ENCODE data around the gene CATSPERB. TPM values are rescaled to one million over a fixed set of nuclear protein-coding genes. Genes with fewer than 3 reads are reported as not detected.

CATSPERB gene
- polyA plus RNA-seq, 1 donor (not counting 4 experiments of a cell fraction or from before 2014, with no cell fraction given), result 1.1 TPM

DNA sequence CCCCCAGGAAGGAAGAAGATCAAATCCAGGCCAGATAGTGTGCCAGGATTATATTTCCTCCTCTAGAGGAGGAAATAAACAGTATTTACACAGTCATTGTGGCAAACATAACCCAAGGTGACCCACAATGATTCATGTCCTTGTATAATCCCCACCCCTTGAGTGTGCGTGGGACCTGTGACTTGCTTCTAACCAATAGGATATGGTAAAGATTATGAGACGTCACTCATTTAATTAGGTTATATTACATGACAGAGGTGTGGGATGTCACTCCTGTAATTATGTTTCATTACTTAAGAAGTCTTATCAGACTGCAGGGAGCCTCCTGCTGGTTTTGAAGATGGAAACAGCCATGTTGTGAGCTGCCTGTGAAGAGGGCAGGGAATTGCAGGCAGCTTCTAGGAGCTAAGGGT, 12.2 kb upstream of the CATSPERB start:
- no peaks in the 10 kb centered on the region for H3K36me3 ChIP-seq (ENCODE audit: control insufficient read depth in 2 of 2, extremely low read depth in 1 of 2, insufficient read depth in 2 of 2, low read length in 2 of 2)
- H4K20me1 ChIP-seq (ENCODE audit: control insufficient read depth, extremely low read depth, insufficient read depth, low read length), result no peaks in the 10 kb centered on the region
- H3K4me2 ChIP-seq (ENCODE audit: control insufficient read depth, extremely low read depth, insufficient read depth, low read depth, low read length), result no peak overlapping the region
- DNase-seq (ENCODE audit: low read depth, low spot score) (no peak), FAIRE-seq (no peak)
- H2AFZ ChIP-seq (ENCODE audit: control insufficient read depth, low read length), result no peak overlapping the region
- no peak overlapping the region for H3K27ac ChIP-seq (ENCODE audit: control insufficient read depth, insufficient read depth, low read length)
- no peaks in the 10 kb centered on the region for H3K4me1 ChIP-seq (ENCODE audit: control insufficient read depth, extremely low read depth, insufficient read depth, low read length)
- no peaks in the 10 kb centered on the region for H3K27me3 ChIP-seq (ENCODE audit: control insufficient read depth, extremely low read depth, insufficient read depth, low read length)
- dilution Hi-C loops (cut with MboI; ENCODE audit: extremely low pct_ligation_motif_present, low sequenced_read_pairs), result no loop called here
- H3K9ac ChIP-seq (ENCODE audit: control insufficient read depth, extremely low read depth, insufficient read depth, low read length), result no peak overlapping the region
- TF ChIP-seq EZH2 (IDR thresholded peaks at IDR 0.05; ENCODE audit: low read length), result no peak
- TF ChIP-seq, protein P1, sequence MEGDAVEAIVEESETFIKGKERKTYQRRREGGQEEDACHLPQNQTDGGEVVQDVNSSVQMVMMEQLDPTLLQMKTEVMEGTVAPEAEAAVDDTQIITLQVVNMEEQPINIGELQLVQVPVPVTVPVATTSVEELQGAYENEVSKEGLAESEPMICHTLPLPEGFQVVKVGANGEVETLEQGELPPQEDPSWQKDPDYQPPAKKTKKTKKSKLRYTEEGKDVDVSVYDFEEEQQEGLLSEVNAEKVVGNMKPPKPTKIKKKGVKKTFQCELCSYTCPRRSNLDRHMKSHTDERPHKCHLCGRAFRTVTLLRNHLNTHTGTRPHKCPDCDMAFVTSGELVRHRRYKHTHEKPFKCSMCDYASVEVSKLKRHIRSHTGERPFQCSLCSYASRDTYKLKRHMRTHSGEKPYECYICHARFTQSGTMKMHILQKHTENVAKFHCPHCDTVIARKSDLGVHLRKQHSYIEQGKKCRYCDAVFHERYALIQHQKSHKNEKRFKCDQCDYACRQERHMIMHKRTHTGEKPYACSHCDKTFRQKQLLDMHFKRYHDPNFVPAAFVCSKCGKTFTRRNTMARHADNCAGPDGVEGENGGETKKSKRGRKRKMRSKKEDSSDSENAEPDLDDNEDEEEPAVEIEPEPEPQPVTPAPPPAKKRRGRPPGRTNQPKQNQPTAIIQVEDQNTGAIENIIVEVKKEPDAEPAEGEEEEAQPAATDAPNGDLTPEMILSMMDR (optimal IDR thresholded peaks at IDR 0.05 in 1 of 3, IDR thresholded peaks at IDR 0.05 in 1 of 3, conservative IDR thresholded peaks at IDR 0.05 in 1 of 3; ENCODE audit: extremely low read depth in 1 of 3, insufficient read depth in 2 of 3, low read length in 3 of 3), result no peak
- no peak overlapping the region for H3K4me3 ChIP-seq (ENCODE audit: control insufficient read depth in 2 of 3, extremely low read depth in 1 of 3, insufficient read depth in 2 of 3, low read depth in 1 of 3, low read length in 3 of 3)
- H3K9me1 ChIP-seq (ENCODE audit: control insufficient read depth, extremely low read depth, insufficient read depth, low read length), result no peaks in the 10 kb centered on the region
- H3K9me3 ChIP-seq (ENCODE audit: control insufficient read depth, low read depth, low read length), result no peaks in the 10 kb centered on the region
- H3K79me2 ChIP-seq (ENCODE audit: control insufficient read depth, insufficient read depth, low read length), result no peaks in the 10 kb centered on the region

DNA sequence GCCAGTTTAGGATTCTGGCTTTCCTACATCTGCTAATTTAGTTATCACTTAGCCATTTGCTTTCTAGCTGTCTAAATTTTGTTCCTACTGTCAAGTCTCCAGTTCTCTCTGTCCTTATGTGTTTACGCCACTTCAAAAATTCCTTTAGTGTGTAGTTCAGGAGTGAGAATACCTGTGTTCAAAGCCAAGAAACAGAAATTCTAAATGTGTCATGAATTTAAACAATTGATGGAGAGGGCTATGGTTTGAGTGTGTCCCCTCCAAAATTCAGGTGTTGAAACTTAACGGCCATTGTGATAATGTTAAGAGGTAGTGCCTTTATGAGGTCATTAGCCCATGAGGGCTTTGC, 11.4 kb upstream of the CATSPERB start:
- H3K9me3 ChIP-seq (ENCODE audit: control insufficient read depth, low read depth, low read length), result no peaks in the 10 kb centered on the region
- TF ChIP-seq EZH2 (IDR thresholded peaks at IDR 0.05; ENCODE audit: low read length), result no peak
- TF ChIP-seq, protein P1 (optimal IDR thresholded peaks at IDR 0.05 in 1 of 3, IDR thresholded peaks at IDR 0.05 in 1 of 3, conservative IDR thresholded peaks at IDR 0.05 in 1 of 3; ENCODE audit: extremely low read depth in 1 of 3, insufficient read depth in 2 of 3, low read length in 3 of 3), result no peak
- H4K20me1 ChIP-seq (ENCODE audit: control insufficient read depth, extremely low read depth, insufficient read depth, low read length), result no peaks in the 10 kb centered on the region
- no peak overlapping the region for H3K4me3 ChIP-seq (ENCODE audit: control insufficient read depth in 2 of 3, extremely low read depth in 1 of 3, insufficient read depth in 2 of 3, low read depth in 1 of 3, low read length in 3 of 3)
- no peak overlapping the region for H2AFZ ChIP-seq (ENCODE audit: control insufficient read depth, low read length)
- dilution Hi-C loops (cut with MboI; ENCODE audit: extremely low pct_ligation_motif_present, low sequenced_read_pairs), result no loop called here
- no peaks in the 10 kb centered on the region for H3K4me1 ChIP-seq (ENCODE audit: control insufficient read depth, extremely low read depth, insufficient read depth, low read length)
- H3K27ac ChIP-seq (ENCODE audit: control insufficient read depth, insufficient read depth, low read length), result no peak overlapping the region
- H3K9me1 ChIP-seq (ENCODE audit: control insufficient read depth, extremely low read depth, insufficient read depth, low read length), result no peaks in the 10 kb centered on the region
- no peaks in the 10 kb centered on the region for H3K36me3 ChIP-seq (ENCODE audit: control insufficient read depth in 2 of 2, extremely low read depth in 1 of 2, insufficient read depth in 2 of 2, low read length in 2 of 2)
- no peaks in the 10 kb centered on the region for H3K79me2 ChIP-seq (ENCODE audit: control insufficient read depth, insufficient read depth, low read length)
- H3K4me2 ChIP-seq (ENCODE audit: control insufficient read depth, extremely low read depth, insufficient read depth, low read depth, low read length), result no peak overlapping the region
- no peaks in the 10 kb centered on the region for H3K27me3 ChIP-seq (ENCODE audit: control insufficient read depth, extremely low read depth, insufficient read depth, low read length)
- FAIRE-seq, result no peak
- H3K9ac ChIP-seq (ENCODE audit: control insufficient read depth, extremely low read depth, insufficient read depth, low read length), result no peak overlapping the region
- no peak for DNase-seq (ENCODE audit: low read depth, low spot score)

All from keratinocyte (primary cell).